Skin of body (tissue), 2 donors: ENCODE measurements around the gene SESN2. TPM values are rescaled to one million over a fixed set of nuclear protein-coding genes. Genes with fewer than 3 reads are reported as not detected.

Experiments
- DNase-seq: peaks from one replicate; lab custom pipeline; 2025; lab: John Stamatoyannopoulos, UW
- total RNA-seq: library from RNA; depleted of rRNA; stranded (reverse); fragments of >200 nt; gene quantifications from one replicate; pipeline ENCODE4 v1.2.3, GENCODE V29; 2014

Gene SESN2
- total RNA-seq, 1 donor from 2014 or later = 2.1 TPM

- DNase-seq = no peak
Observed at GRCh38 chr1:28282426-28283407, 23.4 kb downstream of the SESN2 start.

GRCh38 chr1:28286111-28286510, 26.8 kb downstream of the SESN2 start:
- DNase-seq = no peak

- no peak for DNase-seq
Observed at GRCh38 chr1:28288487-28288886, 29.2 kb downstream of the SESN2 start.

DNA sequence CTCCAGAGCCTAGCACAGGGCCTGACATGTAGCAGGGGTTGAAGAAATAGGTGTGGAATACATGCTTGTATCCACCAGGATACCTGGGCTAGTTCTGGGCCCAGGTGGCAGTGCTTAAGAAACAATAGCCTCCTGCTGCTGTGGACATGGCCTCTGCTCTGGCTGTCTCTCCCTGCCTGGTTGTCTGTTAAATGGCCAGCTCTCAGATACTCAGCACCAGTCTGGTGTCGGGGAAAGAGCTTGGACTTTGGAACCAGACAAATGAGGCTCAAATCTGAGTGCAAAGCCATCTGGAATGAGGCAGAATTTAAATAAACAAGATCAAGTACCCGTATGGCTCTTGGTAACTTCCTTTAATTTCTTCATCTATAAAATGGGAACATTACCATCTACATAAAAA, 31.5 kb downstream of the SESN2 start:
- DNase-seq = no peak

DNA sequence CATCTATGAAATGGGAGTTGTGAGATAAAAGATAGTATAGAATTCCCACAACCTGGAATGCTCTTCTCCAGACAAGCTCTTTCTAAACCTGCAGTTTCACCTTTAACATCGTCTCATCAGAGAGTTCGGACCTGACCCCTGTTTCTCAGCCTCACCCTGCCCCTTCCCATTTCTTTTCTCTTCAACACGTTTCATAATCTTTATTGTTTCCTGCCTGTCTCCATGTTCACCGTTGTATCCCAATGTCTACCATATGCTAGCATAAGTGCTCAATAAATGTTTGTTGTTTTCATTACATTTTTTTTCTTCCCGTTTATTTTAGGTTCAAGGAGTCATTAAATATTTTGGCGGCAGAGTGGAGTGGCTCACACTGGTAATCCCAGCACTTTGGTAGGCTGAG, 32.4 kb downstream of the SESN2 start:
- DNase-seq = no peak

DNA sequence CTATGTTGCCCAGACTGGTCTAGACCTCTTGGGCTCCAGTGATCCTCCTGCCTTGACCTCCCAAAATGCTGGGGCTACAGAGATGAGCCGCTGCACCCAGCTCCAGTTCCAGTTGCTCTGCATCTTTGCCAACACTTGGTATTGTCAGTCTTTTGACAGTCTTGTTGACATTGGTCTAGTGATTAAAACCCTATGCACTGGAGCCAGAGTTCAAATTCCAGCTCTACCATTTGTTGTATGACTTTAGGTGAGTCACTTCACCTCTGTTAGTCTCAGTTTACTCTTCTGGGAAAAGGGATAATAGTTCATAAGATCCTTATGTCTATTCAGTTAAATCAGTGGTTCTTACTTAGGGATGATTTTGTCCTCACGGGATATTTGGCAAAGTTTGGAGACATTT, 36.6 kb downstream of the SESN2 start:
- no peak for DNase-seq

DNA sequence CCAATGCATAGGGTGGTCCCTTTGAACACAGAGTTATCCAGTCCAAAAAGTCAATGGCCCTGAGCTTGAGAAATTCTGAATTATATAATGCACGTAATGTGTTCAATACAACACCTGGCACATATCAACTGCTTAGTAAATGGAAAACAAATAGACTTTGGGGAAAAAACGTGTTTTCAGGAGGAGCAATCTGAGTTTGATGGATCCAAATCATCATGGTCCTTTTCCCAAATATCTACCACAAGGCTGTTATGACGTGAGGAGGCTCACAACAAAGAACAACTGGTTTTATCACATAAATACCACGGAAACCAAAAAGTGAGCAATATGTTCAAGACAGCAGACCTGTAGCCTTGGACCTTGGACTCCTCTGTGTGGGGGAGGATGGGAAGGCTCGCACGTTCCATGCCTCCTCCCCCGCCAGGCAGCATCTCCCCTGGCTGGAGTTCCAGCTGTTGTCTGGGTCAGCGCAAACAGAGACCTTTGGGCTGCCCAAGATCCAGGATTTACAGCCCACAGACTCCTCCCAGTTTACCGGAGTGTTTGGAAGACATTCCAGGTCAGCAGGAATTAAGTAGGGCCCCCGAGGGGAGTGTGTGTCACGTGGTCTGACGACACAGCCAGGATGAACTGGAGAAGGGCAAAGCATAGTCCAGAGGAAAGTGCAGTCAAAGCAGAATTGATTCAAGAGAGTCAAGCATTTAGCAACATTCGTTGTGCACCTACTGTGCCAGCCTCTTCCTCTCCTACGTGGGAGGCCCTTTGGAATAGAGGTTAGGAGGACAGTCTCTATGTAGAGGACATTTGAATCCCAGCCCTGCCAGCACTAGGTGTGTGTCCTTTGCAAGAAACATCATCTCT, 37.3 kb downstream of the SESN2 start:
- DNase-seq = no peak

DNA sequence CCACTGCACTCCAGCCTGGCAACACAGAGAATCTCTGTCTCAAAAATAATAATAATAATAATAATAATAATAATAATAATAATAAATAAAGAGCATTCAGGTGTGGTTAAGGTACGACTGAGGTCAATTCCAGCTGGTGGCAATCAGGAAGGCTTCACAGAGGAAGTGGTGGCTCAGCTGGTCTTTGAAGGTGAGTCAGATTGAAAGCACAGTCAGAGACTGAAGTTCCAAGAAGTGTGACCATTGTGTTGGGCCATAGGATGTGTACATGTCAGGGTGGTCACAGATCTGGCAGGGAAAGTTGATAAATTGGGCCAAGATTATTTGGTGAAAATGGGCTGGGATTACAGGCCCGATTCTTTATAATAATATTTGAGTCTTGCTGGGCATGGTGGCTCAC, 38.5 kb downstream of the SESN2 start:
- no peak for DNase-seq

DNA sequence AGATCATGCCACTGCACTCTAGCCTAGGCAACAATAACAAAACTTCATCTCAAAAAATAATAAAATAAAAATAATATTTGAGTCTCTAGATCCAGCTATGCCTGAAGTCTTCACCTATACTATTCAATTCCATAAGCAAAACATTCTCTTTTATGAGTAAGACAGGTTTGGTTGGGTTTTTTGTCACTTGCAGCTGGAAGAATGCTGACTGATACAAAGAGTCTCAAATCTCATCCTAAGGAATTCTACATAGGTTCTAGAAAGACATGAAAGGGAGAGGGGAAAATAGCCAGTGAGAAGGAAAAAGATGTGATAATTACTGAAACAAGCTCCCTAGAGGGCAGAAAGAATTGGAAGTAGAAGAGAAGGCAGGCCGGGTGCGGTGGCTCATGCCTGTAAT, 39.1 kb downstream of the SESN2 start:
- no peak for DNase-seq

DNA sequence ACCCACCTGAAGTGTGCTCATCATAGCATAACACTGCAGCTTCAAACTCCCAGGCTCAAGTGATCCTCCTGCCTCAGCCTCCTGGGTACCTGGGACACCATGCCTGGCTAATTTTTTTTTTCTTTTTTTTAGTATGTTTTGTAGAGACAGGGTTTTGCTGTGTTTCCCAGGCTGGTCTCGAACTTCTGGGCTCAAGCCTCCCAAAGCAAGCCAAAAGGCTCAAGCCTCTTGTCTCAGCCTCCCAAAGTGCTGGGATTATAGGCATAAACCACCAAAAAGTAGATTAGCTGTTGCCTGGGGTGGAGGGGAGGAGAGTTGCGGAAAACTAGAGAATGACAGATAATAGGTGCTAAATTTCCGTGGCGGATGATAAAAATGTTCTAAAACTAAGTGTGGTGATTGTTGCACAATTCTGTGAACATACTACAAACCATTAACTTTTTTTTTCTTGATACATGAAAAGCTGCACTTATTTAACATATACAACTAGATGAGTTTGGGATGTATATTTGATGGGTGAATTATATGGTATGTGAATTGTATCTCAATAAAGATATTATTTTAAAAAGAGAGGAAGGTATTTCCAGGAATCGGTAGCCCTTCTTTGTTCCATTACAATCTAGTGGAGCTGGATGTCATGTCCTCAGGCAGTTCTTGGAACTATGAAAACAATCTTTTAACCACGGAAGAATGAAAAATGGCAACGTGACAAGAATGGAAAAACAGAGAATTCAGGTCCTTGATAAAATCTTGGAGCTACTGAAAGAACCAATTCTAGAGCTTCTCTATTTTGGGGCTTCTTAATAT, 42.3 kb downstream of the SESN2 start:
- DNase-seq = no peak

DNA sequence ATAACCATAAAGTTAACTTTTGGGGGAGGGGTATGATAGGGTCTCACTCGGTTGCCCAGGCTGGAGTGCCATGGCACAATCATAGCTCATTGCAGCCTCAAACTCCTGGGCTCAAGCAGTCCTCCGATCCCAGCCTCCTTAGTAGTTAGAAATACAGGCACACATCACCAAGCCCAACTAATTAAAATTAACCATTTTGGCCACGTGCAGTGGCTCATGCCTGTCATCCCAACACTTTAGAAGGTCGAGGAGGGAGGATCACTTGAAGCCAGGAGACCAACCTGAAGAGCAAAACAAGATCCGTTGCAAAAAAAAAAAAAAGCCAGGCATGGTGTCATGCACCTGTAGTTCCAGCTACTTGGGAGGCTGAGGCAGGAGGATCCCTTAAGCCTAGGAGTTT, 42.9 kb downstream of the SESN2 start:
- no peak for DNase-seq

- DNase-seq = no peak
Observed at GRCh38 chr1:28306301-28306949, 47.1 kb downstream of the SESN2 start.

DNA sequence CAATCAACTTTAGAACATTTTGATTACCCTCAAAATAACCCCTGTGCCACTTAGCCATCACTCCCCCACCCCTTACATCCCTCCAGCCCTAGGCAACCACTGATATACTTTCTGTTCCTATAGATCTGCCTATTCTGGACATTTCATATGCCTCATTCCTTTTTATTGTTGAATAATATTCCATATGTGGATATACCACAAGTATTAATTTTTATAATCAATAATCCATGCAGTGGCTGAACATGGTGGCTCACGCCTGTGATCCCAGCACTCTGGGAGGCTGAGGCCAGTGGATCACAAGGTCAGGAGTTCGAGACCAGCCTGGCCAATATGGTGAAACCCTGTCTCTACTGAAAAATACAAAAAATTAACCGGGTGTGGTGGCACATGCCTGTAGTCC, 49.4 kb downstream of the SESN2 start:
- no peak for DNase-seq

DNA sequence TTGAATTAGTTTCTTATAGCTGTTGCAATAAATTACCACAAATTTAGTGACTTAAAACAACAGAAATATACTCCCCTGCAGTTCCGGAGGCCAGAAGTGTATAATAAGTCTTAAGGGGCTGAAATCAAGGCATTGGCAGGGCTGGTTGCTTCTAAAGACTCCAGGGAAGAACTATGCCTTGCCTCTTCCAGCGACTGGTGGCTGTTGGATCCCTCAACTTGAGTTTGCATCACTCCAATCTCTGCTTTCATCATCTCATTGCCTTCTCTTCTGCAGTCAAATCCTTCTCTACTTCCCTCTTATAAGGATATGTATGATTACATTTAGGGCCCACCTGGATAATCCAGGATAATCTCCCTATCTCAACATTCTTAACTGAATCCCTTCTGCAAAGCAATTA, 50.4 kb downstream of the SESN2 start:
- DNase-seq = no peak

DNA sequence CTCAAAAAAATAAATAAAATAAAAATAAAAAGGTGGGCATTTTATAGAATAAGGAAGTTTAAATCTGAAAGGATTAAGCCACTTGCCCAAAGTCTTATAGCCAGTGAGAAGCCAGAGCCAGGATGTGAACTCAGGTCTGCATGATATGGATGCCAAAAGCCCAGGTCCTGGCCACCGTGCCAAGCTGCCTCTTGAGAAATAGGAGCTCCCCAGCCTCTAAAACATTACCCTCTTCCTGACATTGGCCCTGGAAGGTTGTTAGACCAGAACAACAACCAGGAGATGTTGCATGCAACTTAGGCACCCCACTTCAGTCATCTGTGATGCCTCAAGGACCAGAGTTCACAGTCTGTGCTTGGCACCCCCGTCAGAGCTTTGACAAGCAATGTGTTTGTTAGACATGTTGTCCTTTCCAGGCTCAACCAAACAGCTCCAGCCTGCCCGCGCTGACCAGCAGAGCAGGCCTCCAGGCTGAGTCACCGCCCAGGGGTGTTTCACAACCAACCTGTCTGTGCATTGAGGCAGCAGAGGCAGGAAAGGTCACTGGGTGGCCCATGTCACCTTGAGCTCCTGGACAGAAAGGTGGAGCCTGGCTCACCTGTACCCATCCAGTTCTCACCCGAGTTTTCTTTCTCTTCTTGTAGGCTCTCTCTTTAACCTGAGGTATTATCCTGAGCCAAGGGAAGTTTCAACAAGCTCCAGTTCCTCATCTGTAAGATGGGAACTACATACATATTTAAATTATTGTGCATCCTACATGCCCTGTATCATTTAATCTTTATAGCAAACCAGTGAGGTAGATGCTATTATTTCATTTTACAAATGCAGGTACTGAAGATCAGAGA, 54.6 kb downstream of the SESN2 start:
- DNase-seq = no peak

- no peak for DNase-seq
Observed at GRCh38 chr1:28314547-28314941, 55.2 kb downstream of the SESN2 start.

DNA sequence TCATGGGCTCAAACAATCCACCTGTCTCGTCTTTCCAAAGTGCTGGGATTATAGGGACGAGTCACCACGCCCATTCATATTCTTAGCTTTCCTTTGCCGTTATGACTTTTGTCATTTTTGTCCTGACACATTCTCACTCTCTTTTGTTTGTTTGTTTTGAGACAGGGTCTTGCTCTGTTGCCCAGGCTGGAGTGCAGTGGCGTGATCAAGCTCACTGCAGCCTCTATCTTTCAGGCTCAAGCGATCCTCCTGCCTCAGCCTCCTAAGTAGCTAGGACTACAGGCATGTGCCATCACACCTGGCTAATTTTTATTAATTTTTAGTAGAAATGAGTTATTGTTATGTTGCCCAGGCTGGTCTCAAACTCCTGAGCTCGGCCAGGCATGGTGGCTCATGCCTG, 57.7 kb downstream of the SESN2 start:
- DNase-seq = no peak

DNA sequence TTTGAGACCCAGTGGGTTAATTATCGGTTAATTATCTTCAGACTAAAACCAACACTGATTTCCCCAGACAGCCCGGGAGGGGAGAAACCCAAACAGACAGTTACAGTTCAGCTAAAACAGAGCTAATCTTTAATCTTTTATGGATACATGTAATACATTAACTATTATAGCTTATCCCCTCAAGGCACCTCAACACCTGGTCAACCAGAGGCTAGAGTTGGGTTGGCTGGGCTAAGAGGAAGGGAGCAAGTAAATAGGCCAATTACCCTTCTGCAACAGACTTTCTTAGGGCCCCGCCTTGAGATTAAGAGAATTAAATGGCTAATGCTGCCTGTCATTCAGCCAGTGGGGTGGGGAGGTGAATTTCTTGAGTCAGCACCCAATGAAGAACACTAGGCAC, 62.9 kb downstream of the SESN2 start:
- DNase-seq = no peak

- no peak for DNase-seq
Observed at GRCh38 chr1:28323720-28324119, 64.4 kb downstream of the SESN2 start.

DNA sequence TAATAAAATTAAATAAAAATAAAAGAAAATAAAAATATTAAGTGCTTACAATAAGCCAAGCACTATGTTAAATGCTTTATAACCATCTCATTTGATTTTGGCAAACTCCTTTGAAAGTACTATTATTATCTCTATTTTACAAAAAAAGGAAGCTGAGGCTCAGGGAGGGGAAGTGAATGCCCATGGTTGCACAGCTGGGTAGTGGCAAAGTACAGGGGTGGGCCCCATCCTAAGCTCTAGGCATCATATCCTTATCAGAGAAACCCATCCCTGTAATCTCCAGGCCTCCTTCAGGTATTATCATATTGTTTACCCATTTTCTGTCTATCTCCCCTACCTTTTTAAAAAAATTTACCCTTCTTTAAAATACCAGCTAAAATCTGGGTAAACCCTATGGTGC, 67.2 kb downstream of the SESN2 start:
- no peak for DNase-seq
